ENCODE results near the gene COL27A1. TPM values are rescaled to one million over a fixed set of nuclear protein-coding genes. Genes with fewer than 3 reads are reported as not detected.

The COL27A1 gene
- total RNA-seq, 2 experiments from 2014 or later: not detected

- no peak overlapping the region for H3K4me2 ChIP-seq (ENCODE audit: low read length)
- intact Hi-C loops (cut with micrococcal nuclease; ENCODE audit: unreplicated experiment): loop anchor here (5.0 to 10.0 kb wide), 2 partner anchors 52 to 135 kb away; no protein-coding TSS in a partner anchor
These were observed 1.5 kb downstream of the COL27A1 start for GRCh38 chr9:114156657-114157421.

DNA sequence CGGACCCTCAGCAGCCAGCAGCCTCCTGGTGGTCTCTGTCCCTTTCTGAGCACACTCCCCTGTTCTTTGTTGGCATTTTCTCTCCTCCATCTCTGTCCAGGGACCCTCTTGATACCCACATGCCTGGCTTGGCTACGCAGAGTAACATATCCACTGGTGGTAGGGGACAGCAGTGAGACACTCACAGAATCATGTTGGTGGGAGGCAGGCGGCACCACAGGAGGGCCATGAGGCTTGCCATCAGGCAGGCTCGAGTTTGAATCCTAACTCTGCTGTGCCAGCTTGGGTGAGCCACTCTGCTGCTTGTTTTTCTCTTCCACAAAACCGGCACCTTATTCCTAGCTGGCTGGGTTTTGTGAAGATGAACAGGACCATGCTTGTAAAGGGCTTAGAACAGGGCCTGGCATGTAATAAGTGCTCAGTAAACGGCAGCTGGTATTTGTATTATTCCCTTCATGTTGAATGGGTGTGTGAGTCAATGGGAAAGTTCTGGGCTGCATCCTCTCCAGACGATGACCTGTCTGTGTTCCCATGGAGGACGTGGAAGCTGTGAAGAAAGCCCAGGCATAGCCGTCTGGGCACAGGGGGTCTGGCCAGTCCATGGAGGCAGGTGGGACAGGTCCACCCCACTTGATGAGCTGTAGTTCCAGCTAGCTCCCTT lies 2.3 kb downstream of the COL27A1 start:
- Histone ChIP-seq H3K4me1 (ENCODE audit: insufficient read depth, low read length, poor library complexity, severe bottlenecking) (no peaks in the 10 kb centered on the region), H3K9me2 (ENCODE audit: insufficient read depth, low read length) (no peaks in the 10 kb centered on the region), H3K4me3 (ENCODE audit: low read depth, low read length, poor library complexity, severe bottlenecking) (no peak overlapping the region), H3K36me3 (ENCODE audit: insufficient read depth, low read length) (no peaks in the 10 kb centered on the region), H3K9me3 (ENCODE audit: low read length) (no peaks in the 10 kb centered on the region), H3K27ac (ENCODE audit: low read depth, low read length, poor library complexity, severe bottlenecking) (no peak overlapping the region), H2AFZ (ENCODE audit: low read length) (no peak overlapping the region), H3K4me2 (ENCODE audit: low read length) (no peak overlapping the region), H3K79me2 (ENCODE audit: insufficient read depth, low read depth, low read length) (no peaks in the 10 kb centered on the region), H4K20me1 (ENCODE audit: insufficient read depth, low read length) (no peaks in the 10 kb centered on the region)
- intact Hi-C loops (cut with micrococcal nuclease; ENCODE audit: unreplicated experiment): loop anchor here (5.0 to 10.0 kb wide), 2 partner anchors 53 to 135 kb away; no protein-coding TSS in a partner anchor
- BruUV-seq (replicated peaks): no TSS peak
- TF ChIP-seq, protein P1, sequence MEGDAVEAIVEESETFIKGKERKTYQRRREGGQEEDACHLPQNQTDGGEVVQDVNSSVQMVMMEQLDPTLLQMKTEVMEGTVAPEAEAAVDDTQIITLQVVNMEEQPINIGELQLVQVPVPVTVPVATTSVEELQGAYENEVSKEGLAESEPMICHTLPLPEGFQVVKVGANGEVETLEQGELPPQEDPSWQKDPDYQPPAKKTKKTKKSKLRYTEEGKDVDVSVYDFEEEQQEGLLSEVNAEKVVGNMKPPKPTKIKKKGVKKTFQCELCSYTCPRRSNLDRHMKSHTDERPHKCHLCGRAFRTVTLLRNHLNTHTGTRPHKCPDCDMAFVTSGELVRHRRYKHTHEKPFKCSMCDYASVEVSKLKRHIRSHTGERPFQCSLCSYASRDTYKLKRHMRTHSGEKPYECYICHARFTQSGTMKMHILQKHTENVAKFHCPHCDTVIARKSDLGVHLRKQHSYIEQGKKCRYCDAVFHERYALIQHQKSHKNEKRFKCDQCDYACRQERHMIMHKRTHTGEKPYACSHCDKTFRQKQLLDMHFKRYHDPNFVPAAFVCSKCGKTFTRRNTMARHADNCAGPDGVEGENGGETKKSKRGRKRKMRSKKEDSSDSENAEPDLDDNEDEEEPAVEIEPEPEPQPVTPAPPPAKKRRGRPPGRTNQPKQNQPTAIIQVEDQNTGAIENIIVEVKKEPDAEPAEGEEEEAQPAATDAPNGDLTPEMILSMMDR (conservative IDR thresholded peaks at IDR 0.05; ENCODE audit: low read length): no peak
- TF ChIP-seq EZH2phosphoT487 (IDR thresholded peaks at IDR 0.05; ENCODE audit: borderline replicate concordance, low read depth, low read length): no peak
- DNase-seq (ENCODE audit: low spot score): no peak
- CTCF ChIA-PET (ENCODE audit: unreplicated experiment): no interaction called here
- POLR2A ChIA-PET: interaction anchor here (0.6 kb wide), 2 partner anchors 18 to 236 kb away, joined by 3 read pairs; no protein-coding TSS in a partner anchor

More at GRCh38 chr9:114156657-114157421, 1.5 kb downstream of the COL27A1 start:
- Histone ChIP-seq H2AFZ (ENCODE audit: low read length) (no peak overlapping the region), H3K27ac (ENCODE audit: low read depth, low read length, poor library complexity, severe bottlenecking) (no peak overlapping the region), H3K9me3 (ENCODE audit: low read length) (no peaks in the 10 kb centered on the region), H3K4me1 (ENCODE audit: insufficient read depth, low read length, poor library complexity, severe bottlenecking) (no peaks in the 10 kb centered on the region), H4K20me1 (ENCODE audit: insufficient read depth, low read length) (no peaks in the 10 kb centered on the region), H3K9me2 (ENCODE audit: insufficient read depth, low read length) (no peaks in the 10 kb centered on the region), H3K79me2 (ENCODE audit: insufficient read depth, low read depth, low read length) (no peaks in the 10 kb centered on the region), H3K4me3 (ENCODE audit: low read depth, low read length, poor library complexity, severe bottlenecking) (no peak overlapping the region), H3K36me3 (ENCODE audit: insufficient read depth, low read length) (no peaks in the 10 kb centered on the region)
- POLR2A ChIA-PET: no interaction called here
- TF ChIP-seq, protein P1 (conservative IDR thresholded peaks at IDR 0.05; ENCODE audit: low read length): no peak
- TF ChIP-seq EZH2phosphoT487 (IDR thresholded peaks at IDR 0.05; ENCODE audit: borderline replicate concordance, low read depth, low read length): no peak
- CTCF ChIA-PET (ENCODE audit: unreplicated experiment): no interaction called here
- BruUV-seq (replicated peaks): no TSS peak
- no peak for DNase-seq (ENCODE audit: low spot score)
